Caki2 (cell line): Measurements from ENCODE around the gene SLC18A2. TPM values are rescaled to one million over a fixed set of nuclear protein-coding genes. Genes with fewer than 3 reads are reported as not detected.

Experiments
- DNase-seq: peaks from one replicate; pipeline ENCODE4 v3.0.0-alpha.2; 2015; ENCODE audit warnings: low read depth
- in situ Hi-C: cut with HindIII; loops from 2 replicates; pipeline ENCODE4 v1.10.0; 2016; ENCODE audit warnings: low sequenced_read_pairs, low pct_unique_long_range_greater_than_20kb, mixed read lengths
- total RNA-seq: library from RNA; depleted of rRNA; stranded (reverse); fragments of >200 nt; shearing (Covaris generic); gene quantifications from 2 replicates; pipeline ENCODE4 v1.2.3, GENCODE V29; 2014; ENCODE audit warnings: low replicate concordance

Gene SLC18A2
- total RNA-seq, 1 experiment from 2014 or later: not detected

GRCh38 chr10:117255835-117256460 lies 15.0 kb downstream of the SLC18A2 start:
- DNase-seq: no peak
- in situ Hi-C loops: no loop called here

DNA sequence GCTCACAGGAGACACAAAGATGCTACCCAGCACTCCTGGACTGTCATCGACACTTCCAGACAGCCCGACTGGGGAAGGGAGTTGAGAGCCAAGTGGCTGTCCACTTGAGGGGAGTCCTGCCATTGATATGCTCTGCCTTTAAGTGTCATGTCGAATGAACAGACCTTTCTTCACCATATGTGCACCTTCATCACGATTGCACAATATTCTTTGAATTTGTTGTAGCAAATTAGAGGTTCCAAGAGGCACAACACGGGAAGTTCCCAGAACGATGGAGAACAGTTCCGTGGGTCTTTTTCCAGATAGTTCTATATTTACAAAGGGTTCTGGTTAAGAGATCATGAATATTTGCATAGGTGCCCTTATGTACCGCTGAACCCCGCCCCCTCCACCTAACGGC lies 16.0 kb downstream of the SLC18A2 start:
- in situ Hi-C loops: no loop called here

DNA sequence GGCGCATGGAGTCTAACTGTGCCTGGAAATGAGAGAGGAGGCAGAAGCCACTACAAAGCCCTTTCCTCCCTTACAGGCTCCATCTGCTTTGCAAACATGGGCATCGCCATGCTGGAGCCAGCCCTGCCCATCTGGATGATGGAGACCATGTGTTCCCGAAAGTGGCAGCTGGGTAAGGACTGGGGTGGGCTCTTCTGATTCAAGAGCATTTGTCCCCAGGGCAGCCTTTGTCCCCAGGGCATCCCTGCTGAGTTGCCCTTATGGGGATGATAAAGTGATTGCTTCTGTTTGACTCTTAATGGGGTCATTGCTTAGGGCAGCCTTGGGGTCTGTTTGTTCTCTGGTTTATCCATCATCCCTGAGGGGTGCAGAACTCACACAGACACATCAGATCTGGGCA lies 16.8 kb downstream of the SLC18A2 start:
- DNase-seq: no peak
- in situ Hi-C loops: no loop called here

More for the DNA sequence above, 16.0 kb downstream of the SLC18A2 start:
- no peak for DNase-seq

DNA sequence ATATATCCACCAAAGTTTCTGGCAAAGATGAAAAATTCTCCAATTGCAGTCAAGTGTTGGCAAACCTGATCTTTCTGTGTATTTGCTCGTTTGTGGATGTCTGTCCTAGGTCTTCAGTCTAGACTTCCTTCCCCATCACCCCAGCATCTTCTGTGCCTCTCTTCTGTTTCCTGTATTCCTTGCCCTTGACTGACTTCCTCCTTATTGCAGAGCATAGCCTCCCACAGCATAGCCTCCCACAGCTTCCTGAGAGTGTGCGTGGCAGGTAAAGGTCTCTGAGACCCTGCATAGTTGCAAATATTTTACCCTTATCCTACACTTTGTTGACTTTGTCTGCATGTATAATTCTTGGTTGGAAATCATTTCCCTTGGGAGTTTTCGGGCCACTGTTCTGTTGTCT lies 18.4 kb downstream of the SLC18A2 start:
- no peak for DNase-seq
- in situ Hi-C loops: no loop called here

DNA sequence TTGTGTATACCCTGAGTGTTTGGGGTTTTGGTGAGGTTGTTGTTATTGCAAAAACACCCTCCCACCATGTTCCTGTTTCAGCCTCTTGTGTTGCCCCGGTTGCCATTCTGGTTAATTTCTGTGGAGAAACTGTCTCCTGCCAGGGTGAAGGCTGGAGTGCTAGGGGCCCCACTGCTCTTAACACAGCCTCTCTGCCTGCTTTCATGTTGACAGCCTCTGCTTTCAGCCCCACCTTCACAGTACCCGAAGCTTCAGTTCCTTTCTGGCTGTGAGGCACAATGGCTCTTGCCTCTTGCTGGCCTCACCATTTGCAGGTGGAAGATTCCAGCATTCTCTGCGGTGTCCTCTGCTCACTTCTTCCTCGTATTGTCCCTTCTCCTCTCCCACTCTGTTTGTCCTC lies 19.2 kb downstream of the SLC18A2 start:
- in situ Hi-C loops: no loop called here
- no peak for DNase-seq

DNA sequence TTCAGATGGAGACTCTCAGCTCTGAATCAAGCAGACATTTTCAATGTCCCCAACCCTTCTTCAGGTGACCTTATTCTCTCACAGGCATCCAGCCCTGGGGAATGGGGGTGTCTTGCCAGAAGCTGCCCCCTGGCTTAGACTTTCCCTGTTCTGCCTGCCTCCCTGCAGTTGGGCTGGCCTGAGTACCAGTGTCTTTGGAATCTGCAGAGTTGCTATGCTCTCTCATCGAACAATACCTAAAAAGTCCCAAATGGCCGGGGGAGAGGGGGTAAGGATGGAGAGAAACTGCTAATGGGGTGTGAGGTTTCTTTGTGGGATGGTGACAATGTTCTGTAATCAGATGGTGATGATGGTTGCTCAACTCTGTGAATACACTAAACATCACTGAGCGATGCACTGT lies 20.6 kb downstream of the SLC18A2 start:
- DNase-seq: no peak
- in situ Hi-C loops: no loop called here

DNA sequence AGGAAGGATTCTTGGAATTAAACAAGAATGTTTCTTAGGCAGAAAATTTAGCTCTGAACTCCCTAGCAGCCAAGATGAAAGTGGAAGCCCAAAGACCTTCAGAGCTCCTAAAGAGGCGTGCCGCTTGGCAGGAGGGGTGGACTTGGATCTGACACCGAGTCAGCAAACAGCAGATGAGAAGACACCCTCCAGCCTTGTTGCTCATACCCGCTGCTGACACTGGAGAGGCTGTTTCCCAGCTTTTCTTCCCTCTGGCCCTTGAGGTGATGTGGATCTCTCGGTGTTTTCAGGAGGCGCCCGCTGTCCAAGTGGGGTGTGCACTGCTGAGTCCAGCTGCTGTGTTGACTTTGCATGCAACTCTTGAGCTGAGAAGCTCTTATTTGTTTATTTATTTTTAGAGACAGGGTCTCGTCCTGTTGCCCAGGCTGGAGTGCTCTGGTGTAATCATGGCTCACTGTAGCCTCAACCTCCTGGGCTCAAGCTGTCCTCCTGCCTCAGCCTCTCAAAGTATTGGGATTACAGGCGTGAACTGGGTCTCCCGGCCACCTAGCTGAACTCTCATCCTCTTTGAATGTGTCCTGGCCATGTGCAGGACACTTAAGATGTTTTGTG lies 21.5 kb downstream of the SLC18A2 start:
- in situ Hi-C loops: no loop called here

GRCh38 chr10:117262903-117263293 lies 22.0 kb downstream of the SLC18A2 start:
- no peak for DNase-seq
- in situ Hi-C loops: no loop called here

More for the DNA sequence above, 21.5 kb downstream of the SLC18A2 start:
- DNase-seq: no peak

DNA sequence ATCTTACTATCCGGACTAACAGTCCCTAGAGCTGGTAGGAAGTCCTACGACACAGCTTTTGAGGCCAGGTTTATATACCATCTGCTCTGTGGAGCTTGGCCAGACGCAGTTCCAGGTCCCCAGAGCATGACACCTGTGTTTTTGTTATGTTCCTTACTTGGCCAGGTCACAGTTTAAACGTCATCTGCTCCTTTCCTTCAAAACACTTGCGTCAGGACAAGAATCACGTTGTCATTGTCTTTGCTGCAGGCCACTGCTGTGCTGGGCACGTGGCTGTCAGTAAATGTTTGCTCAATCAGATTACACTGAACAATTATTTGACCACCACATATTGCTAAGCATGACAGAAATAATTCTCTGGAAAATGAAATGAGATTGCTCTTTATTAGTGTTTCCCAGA lies 23.9 kb downstream of the SLC18A2 start:
- no peak for DNase-seq
- in situ Hi-C loops: no loop called here

- no peak for DNase-seq
- in situ Hi-C loops: no loop called here
Measured at GRCh38 chr10:117266400-117266799, 25.5 kb downstream of the SLC18A2 start.

GRCh38 chr10:117266812-117267211 lies 25.9 kb downstream of the SLC18A2 start:
- in situ Hi-C loops: no loop called here
- DNase-seq: no peak

- in situ Hi-C loops: no loop called here
- DNase-seq: no peak
Measured at GRCh38 chr10:117268258-117268657, 27.3 kb downstream of the SLC18A2 start.

- DNase-seq: no peak
- in situ Hi-C loops: no loop called here
Measured at GRCh38 chr10:117268907-117269306, 28.0 kb downstream of the SLC18A2 start.

DNA sequence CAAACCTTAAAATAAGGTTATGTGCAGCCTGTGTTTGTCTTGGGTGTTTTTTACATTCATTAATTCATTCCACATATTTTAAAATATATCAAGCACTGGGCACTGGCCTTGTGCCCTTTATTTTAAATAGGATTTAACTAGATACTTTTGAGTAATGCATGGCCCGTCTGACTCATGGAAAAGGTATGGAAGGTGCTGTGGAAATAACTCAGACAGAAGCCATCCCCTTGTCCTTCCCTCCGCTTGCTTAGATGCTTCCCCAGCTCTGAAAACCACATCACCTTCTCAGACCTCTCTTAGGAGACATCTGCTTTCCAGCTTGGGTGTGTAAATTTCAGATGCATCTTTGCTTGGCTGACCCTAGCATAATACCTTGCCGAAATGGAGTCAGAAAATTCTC lies 30.5 kb downstream of the SLC18A2 start:
- in situ Hi-C loops: no loop called here
- DNase-seq: no peak

GRCh38 chr10:117272195-117273076 lies 31.5 kb downstream of the SLC18A2 start:
- DNase-seq: no peak
- in situ Hi-C loops: no loop called here

DNA sequence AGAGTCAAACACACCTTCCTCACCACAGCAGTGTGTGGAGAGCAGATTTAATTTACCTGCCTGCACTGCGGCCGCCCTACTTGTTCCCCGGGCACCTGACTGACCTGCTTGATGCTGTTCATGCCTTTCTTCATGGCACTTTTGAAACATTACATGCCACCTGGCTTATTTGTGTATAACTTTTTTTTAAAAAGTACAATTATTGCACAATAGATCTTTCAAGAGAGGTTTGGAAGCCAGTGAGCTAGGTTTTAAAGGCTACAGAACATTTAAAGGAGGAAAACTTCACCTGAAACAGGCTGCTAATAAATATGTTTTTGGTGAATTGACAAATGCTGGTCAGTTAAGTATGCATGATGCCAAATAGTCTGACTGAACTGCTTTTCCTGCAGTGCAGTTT lies 33.1 kb downstream of the SLC18A2 start:
- no peak for DNase-seq
- in situ Hi-C loops: no loop called here

GRCh38 chr10:117274509-117274908 lies 33.6 kb downstream of the SLC18A2 start:
- in situ Hi-C loops: no loop called here
- DNase-seq: no peak

- DNase-seq: no peak
- in situ Hi-C loops: no loop called here
Measured at GRCh38 chr10:117275121-117275520, 34.2 kb downstream of the SLC18A2 start.

- in situ Hi-C loops: no loop called here
- no peak for DNase-seq
Measured at GRCh38 chr10:117277675-117278074, 36.8 kb downstream of the SLC18A2 start.
